ENCODE results near the gene ICOS.

Gene ICOS

DNA sequence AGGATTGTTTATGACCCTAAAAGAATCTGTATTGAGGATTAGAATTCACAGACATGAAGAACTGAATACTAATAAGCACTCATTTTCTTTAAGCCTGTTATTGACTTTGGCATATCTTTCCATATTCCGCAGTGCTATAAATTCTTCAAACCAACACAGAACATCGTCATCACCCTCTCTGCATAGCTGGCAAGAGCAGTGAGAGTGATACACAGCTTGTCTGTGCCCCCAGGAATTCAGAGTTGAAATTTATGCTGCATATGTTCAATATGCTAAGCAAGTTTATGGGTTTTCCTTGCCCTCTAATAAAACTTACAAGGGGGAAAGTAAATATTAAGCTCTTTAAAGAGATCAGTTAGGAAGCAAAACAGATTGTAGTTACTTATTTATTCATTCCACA lies 36.3 kb upstream of the ICOS start:
- Histone ChIP-seq H3K4me1 (ENCODE audit: control insufficient read depth, low read depth, low read length) (no peaks in the 10 kb centered on the region), H3K9me3 (ENCODE audit: control insufficient read depth, low read depth, low read length) (peaks cover 6% of the 10 kb centered on the region), H3K4me3 (ENCODE audit: low read length) (no peak overlapping the region), H3K27ac (ENCODE audit: low read length) (no peak overlapping the region), H3K27me3 (ENCODE audit: control insufficient read depth, insufficient read depth, low read length) (no peaks in the 10 kb centered on the region), H3K36me3 (ENCODE audit: control insufficient read depth, low read depth, low read length) (no peaks in the 10 kb centered on the region), H3K9ac (ENCODE audit: low read length) (no peak overlapping the region)

GRCh38 chr2:203904022-203904421 lies 32.5 kb upstream of the ICOS start:
- H3K4me1 ChIP-seq (ENCODE audit: control insufficient read depth, low read depth, low read length): no peaks in the 10 kb centered on the region
- no peaks in the 10 kb centered on the region for H3K36me3 ChIP-seq (ENCODE audit: control insufficient read depth, low read depth, low read length)
- no peak overlapping the region for H3K27ac ChIP-seq (ENCODE audit: low read length)
- H3K9me3 ChIP-seq (ENCODE audit: control insufficient read depth, low read depth, low read length): peaks cover 6% of the 10 kb centered on the region
- H3K27me3 ChIP-seq (ENCODE audit: control insufficient read depth, insufficient read depth, low read length): no peaks in the 10 kb centered on the region
- H3K9ac ChIP-seq (ENCODE audit: low read length): no peak overlapping the region
- no peak overlapping the region for H3K4me3 ChIP-seq (ENCODE audit: low read length)

GRCh38 chr2:203905656-203906055 lies 30.9 kb upstream of the ICOS start:
- Histone ChIP-seq H3K9me3 (ENCODE audit: control insufficient read depth, low read depth, low read length) (peaks cover 6% of the 10 kb centered on the region), H3K27ac (ENCODE audit: low read length) (no peak overlapping the region), H3K36me3 (ENCODE audit: control insufficient read depth, low read depth, low read length) (no peaks in the 10 kb centered on the region), H3K9ac (ENCODE audit: low read length) (no peak overlapping the region), H3K4me3 (ENCODE audit: low read length) (no peak overlapping the region), H3K27me3 (ENCODE audit: control insufficient read depth, insufficient read depth, low read length) (no peaks in the 10 kb centered on the region), H3K4me1 (ENCODE audit: control insufficient read depth, low read depth, low read length) (no peaks in the 10 kb centered on the region)

DNA sequence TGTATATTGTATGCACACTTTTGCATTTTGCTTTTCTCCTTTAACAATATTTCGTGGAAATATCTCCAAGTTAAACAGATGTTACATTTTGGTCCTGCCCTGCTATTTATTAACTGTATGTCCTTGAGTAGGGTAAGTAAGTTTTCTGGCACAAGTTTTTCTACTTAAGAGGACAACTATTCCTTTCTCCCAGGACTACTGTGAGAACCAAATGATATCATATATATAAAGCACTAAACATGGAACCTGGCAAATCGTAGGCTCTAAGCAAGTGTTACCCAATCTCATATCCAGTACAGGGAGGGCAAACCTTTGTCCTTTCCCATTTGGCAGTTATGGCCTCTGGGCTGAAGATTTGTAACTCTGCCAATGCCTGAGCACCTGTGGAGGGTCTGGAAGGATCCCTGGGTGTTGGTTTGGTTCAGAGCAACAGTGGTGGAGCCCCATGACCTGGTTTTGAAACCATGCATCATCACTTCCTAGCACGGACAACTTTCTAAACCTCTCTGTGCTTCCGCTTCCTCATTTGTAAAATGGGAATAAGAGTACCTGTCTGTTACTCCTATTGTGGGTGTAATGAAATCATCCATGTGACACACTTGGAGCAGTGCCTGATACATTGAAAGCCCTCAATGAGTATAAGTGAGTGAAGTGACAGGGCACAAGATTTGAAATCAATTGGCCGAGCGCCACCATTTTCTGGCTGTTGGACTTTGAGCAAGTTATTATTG lies 28.3 kb upstream of the ICOS start:
- H3K27ac ChIP-seq (ENCODE audit: low read length): no peak overlapping the region
- no peaks in the 10 kb centered on the region for H3K36me3 ChIP-seq (ENCODE audit: control insufficient read depth, low read depth, low read length)
- no peaks in the 10 kb centered on the region for H3K4me1 ChIP-seq (ENCODE audit: control insufficient read depth, low read depth, low read length)
- no peaks in the 10 kb centered on the region for H3K9me3 ChIP-seq (ENCODE audit: control insufficient read depth, low read depth, low read length)
- no peak overlapping the region for H3K4me3 ChIP-seq (ENCODE audit: low read length)
- H3K9ac ChIP-seq (ENCODE audit: low read length): no peak overlapping the region
- H3K27me3 ChIP-seq (ENCODE audit: control insufficient read depth, insufficient read depth, low read length): no peaks in the 10 kb centered on the region

- H3K9ac ChIP-seq (ENCODE audit: low read length): no peak overlapping the region
- H3K36me3 ChIP-seq (ENCODE audit: control insufficient read depth, low read depth, low read length): no peaks in the 10 kb centered on the region
- H3K4me1 ChIP-seq (ENCODE audit: control insufficient read depth, low read depth, low read length): no peaks in the 10 kb centered on the region
- H3K27me3 ChIP-seq (ENCODE audit: control insufficient read depth, insufficient read depth, low read length): no peaks in the 10 kb centered on the region
- H3K9me3 ChIP-seq (ENCODE audit: control insufficient read depth, low read depth, low read length): no peaks in the 10 kb centered on the region
- no peak overlapping the region for H3K27ac ChIP-seq (ENCODE audit: low read length)
- H3K4me3 ChIP-seq (ENCODE audit: low read length): no peak overlapping the region
Measured at GRCh38 chr2:203908797-203909185, 27.8 kb upstream of the ICOS start.

DNA sequence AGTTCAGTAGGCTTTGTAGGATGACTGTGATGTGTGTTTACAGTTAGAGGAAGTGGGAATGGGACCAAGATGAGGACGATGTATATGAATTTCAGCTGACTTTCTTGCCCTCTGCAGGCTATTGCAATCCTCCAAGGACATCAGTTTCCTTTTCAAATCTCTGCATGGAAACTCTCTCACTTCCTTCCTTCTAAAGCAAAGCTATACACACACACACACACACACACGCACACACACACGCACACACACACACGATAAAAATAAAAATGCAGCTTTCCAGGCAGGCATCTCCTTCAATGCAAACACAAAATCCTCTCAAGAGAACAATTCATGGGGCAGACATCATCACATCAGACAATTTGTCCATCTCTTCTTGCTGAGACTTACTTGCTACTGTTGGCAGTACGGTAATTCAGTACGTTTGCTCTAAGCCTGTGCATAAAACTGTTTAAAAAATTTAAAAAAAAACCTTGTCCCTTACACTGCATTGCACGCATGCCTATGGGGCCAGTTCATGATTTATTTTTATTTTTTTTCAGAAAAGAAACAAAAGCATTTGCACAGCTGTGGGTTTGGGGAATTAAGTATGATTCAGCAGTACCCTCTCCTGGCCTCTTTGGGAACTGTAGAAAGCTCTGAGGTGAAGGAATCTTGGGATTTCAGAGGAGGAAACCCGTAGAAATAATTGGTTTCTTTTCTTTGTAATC lies 27.1 kb upstream of the ICOS start:
- no peaks in the 10 kb centered on the region for H3K36me3 ChIP-seq (ENCODE audit: control insufficient read depth, low read depth, low read length)
- no peaks in the 10 kb centered on the region for H3K27me3 ChIP-seq (ENCODE audit: control insufficient read depth, insufficient read depth, low read length)
- no peaks in the 10 kb centered on the region for H3K4me1 ChIP-seq (ENCODE audit: control insufficient read depth, low read depth, low read length)
- H3K9ac ChIP-seq (ENCODE audit: low read length): no peak overlapping the region
- no peak overlapping the region for H3K4me3 ChIP-seq (ENCODE audit: low read length)
- H3K9me3 ChIP-seq (ENCODE audit: control insufficient read depth, low read depth, low read length): no peaks in the 10 kb centered on the region
- H3K27ac ChIP-seq (ENCODE audit: low read length): no peak overlapping the region

DNA sequence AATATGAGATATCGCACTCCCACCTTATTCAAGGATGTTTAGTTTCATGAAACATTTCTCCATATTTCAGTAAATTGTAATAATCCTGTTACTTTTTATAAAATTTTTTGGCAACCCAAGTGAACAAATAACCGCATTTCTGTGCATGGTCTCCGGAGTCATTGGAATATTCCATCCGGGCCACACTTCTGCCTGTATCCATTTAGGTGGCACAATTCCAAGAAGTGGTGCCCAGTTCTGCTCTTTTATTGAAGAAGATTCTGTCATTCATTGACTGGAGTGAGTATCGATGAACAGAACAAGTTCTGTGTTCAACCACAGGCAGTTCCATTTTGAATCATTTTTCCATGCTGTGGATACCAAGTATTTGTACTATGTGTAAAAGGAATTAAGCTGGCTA lies 26.6 kb upstream of the ICOS start:
- H3K27ac ChIP-seq (ENCODE audit: low read length): no peak overlapping the region
- H3K9me3 ChIP-seq (ENCODE audit: control insufficient read depth, low read depth, low read length): no peaks in the 10 kb centered on the region
- no peaks in the 10 kb centered on the region for H3K27me3 ChIP-seq (ENCODE audit: control insufficient read depth, insufficient read depth, low read length)

DNA sequence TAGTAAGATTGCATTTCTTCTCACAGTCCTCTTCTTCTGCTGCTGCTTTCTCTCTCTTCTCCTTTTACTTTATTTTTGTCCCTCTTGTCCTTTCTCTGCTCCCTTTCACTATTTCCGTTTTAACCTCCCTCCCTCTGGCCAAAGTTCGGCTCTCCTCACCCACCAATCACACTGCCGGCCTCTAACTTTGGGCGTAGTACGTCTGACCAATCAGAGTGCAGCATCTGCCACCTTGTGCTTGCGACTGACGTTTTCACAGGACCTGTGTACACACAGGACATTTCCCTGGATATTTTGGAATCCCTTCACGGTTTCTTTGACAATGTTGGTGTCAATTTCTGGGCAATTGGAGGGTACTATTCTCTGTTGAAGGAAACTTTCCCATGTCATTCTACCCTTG lies 22.6 kb upstream of the ICOS start:
- no peak overlapping the region for H3K4me3 ChIP-seq (ENCODE audit: low read length)
- H3K27me3 ChIP-seq (ENCODE audit: control insufficient read depth, insufficient read depth, low read length): no peaks in the 10 kb centered on the region
- H3K9me3 ChIP-seq (ENCODE audit: control insufficient read depth, low read depth, low read length): no peaks in the 10 kb centered on the region

More for the DNA sequence above, 26.6 kb upstream of the ICOS start:
- Histone ChIP-seq H3K9ac (ENCODE audit: low read length) (no peak overlapping the region), H3K4me1 (ENCODE audit: control insufficient read depth, low read depth, low read length) (no peaks in the 10 kb centered on the region), H3K36me3 (ENCODE audit: control insufficient read depth, low read depth, low read length) (no peaks in the 10 kb centered on the region), H3K4me3 (ENCODE audit: low read length) (no peak overlapping the region)

GRCh38 chr2:203914546-203915182 lies 21.9 kb upstream of the ICOS start:
- no peaks in the 10 kb centered on the region for H3K36me3 ChIP-seq (ENCODE audit: control insufficient read depth, low read depth, low read length)
- no peak overlapping the region for H3K4me3 ChIP-seq (ENCODE audit: low read length)
- no peak overlapping the region for H3K9ac ChIP-seq (ENCODE audit: low read length)
- no peaks in the 10 kb centered on the region for H3K9me3 ChIP-seq (ENCODE audit: control insufficient read depth, low read depth, low read length)
- H3K27me3 ChIP-seq (ENCODE audit: control insufficient read depth, insufficient read depth, low read length): no peaks in the 10 kb centered on the region
- no peaks in the 10 kb centered on the region for H3K4me1 ChIP-seq (ENCODE audit: control insufficient read depth, low read depth, low read length)
- no peak overlapping the region for H3K27ac ChIP-seq (ENCODE audit: low read length)

More for the DNA sequence above, 22.6 kb upstream of the ICOS start:
- H3K4me1 ChIP-seq (ENCODE audit: control insufficient read depth, low read depth, low read length): no peaks in the 10 kb centered on the region
- H3K27ac ChIP-seq (ENCODE audit: low read length): no peak overlapping the region
- no peak overlapping the region for H3K9ac ChIP-seq (ENCODE audit: low read length)
- H3K36me3 ChIP-seq (ENCODE audit: control insufficient read depth, low read depth, low read length): no peaks in the 10 kb centered on the region

GRCh38 chr2:203915256-203915655 lies 21.3 kb upstream of the ICOS start:
- Histone ChIP-seq H3K27me3 (ENCODE audit: control insufficient read depth, insufficient read depth, low read length) (no peaks in the 10 kb centered on the region), H3K9me3 (ENCODE audit: control insufficient read depth, low read depth, low read length) (no peaks in the 10 kb centered on the region), H3K9ac (ENCODE audit: low read length) (no peak overlapping the region), H3K4me3 (ENCODE audit: low read length) (no peak overlapping the region), H3K4me1 (ENCODE audit: control insufficient read depth, low read depth, low read length) (no peaks in the 10 kb centered on the region), H3K36me3 (ENCODE audit: control insufficient read depth, low read depth, low read length) (no peaks in the 10 kb centered on the region), H3K27ac (ENCODE audit: low read length) (no peak overlapping the region)

GRCh38 chr2:203916756-203917155 lies 19.8 kb upstream of the ICOS start:
- Histone ChIP-seq H3K4me3 (ENCODE audit: low read length) (no peak overlapping the region), H3K27me3 (ENCODE audit: control insufficient read depth, insufficient read depth, low read length) (no peaks in the 10 kb centered on the region), H3K9me3 (ENCODE audit: control insufficient read depth, low read depth, low read length) (no peaks in the 10 kb centered on the region), H3K27ac (ENCODE audit: low read length) (no peak overlapping the region), H3K4me1 (ENCODE audit: control insufficient read depth, low read depth, low read length) (no peaks in the 10 kb centered on the region), H3K36me3 (ENCODE audit: control insufficient read depth, low read depth, low read length) (no peaks in the 10 kb centered on the region), H3K9ac (ENCODE audit: low read length) (no peak overlapping the region)

All from iPS-18a (cell line).